Measurements from ENCODE around the gene BSND. TPM values are rescaled to one million over a fixed set of nuclear protein-coding genes. Genes with fewer than 3 reads are reported as not detected.

The BSND gene
- total RNA-seq, 1 donor, result not detected

- DNase-seq (ENCODE audit: low read depth), result no peak
- no peak overlapping the region for H3K4me3 ChIP-seq (ENCODE audit: low read depth, low read length)
- no peak for TF ChIP-seq CTCF (IDR thresholded peaks at IDR 0.05; ENCODE audit: insufficient read depth, low read length)
Observed at GRCh38 chr1:55033265-55033614, 34.5 kb downstream of the BSND start.

GRCh38 chr1:55034476-55035133 lies 35.9 kb downstream of the BSND start:
- TF ChIP-seq CTCF (IDR thresholded peaks at IDR 0.05; ENCODE audit: insufficient read depth, low read length), result no peak
- no peak overlapping the region for H3K4me3 ChIP-seq (ENCODE audit: low read depth, low read length)
- no peak for DNase-seq (ENCODE audit: low read depth)

- no peak for TF ChIP-seq CTCF (IDR thresholded peaks at IDR 0.05; ENCODE audit: insufficient read depth, low read length)
- DNase-seq (ENCODE audit: low read depth), result no peak
- no peak overlapping the region for H3K4me3 ChIP-seq (ENCODE audit: low read depth, low read length)
Observed at GRCh38 chr1:55035904-55036303, 37.2 kb downstream of the BSND start.

GRCh38 chr1:55037733-55038551 lies 39.2 kb downstream of the BSND start:
- no peak for TF ChIP-seq CTCF (IDR thresholded peaks at IDR 0.05; ENCODE audit: insufficient read depth, low read length)
- no peak for DNase-seq (ENCODE audit: low read depth)
- no peak overlapping the region for H3K4me3 ChIP-seq (ENCODE audit: low read depth, low read length)

GRCh38 chr1:55038552-55038838 lies 39.8 kb downstream of the BSND start:
- no peak for DNase-seq (ENCODE audit: low read depth)
- no peak for TF ChIP-seq CTCF (IDR thresholded peaks at IDR 0.05; ENCODE audit: insufficient read depth, low read length)
- no peak overlapping the region for H3K4me3 ChIP-seq (ENCODE audit: low read depth, low read length)

GRCh38 chr1:55038974-55039341 lies 40.2 kb downstream of the BSND start:
- H3K4me3 ChIP-seq (ENCODE audit: low read depth, low read length), result no peak overlapping the region
- DNase-seq (ENCODE audit: low read depth), result no peak
- no peak for TF ChIP-seq CTCF (IDR thresholded peaks at IDR 0.05; ENCODE audit: insufficient read depth, low read length)

All from fibroblast of the aortic adventitia (primary cell).